ENCODE results near the gene GRIK3.

GRIK3 gene

GRCh38 chr1:37015713-37016112, 18.6 kb downstream of the GRIK3 start:
- no peak for DNase-seq (ENCODE audit: low read depth in 2 of 2)

DNA sequence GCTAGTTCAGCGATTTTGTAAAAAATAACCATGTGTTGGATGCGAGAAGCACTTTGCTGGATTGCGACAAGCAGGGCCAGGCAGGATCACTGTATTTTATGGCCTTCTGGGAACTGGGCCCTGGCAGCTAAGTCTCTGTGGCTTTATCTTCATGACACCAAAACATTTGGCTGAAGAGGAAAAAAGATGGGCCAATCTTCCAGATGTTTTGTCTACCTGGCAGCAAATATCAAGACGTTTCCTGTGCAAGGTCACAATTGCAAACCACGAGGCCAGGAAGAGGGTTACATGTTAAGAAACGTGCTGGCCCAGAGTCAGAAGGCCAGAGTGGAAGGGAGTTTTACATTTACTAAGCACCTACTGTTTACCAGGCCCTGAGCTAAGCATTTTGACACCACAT, 22.1 kb downstream of the GRIK3 start:
- DNase-seq (ENCODE audit: low read depth in 2 of 2), result no peak

DNA sequence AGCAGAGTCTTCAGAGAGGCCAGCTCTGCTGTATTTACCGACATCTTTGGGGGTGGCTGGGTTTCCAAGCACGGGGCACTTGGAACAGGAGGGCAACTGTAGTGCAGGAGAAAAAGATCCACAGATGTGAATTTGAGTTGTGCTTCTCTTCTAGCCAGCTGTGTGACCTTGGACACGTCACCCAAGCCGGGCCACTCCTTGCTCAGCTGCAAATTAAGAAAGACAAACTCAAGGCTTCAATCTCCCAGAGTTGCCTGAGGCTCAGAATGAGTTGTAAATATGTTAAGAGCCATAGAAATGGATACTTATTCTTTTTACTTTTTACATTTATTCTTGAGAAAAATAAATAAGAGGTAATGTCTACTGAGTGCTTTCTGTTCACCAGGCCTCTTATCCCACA, 24.3 kb downstream of the GRIK3 start:
- no peak for DNase-seq (ENCODE audit: low read depth in 2 of 2)

DNA sequence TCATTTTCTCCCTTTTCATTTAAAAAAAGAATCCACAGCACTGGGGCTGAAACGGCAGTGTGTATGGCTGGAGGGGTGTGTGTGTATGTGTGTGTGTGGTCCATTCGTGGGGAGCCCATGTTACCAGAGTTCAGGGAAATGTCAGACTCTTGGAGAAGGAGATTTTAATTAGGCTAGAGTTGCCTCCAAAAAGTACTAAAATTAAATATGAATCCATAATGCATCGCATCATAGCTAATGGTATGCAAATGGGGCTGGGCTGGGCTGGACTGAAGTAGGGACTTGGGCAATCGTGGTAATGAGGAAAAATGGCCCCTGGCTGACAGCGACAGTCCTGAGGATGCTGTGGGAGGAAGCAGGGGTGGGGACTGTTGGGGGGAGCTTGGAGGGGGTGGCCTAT, 24.8 kb downstream of the GRIK3 start:
- no peak for DNase-seq (ENCODE audit: low read depth in 2 of 2)

- DNase-seq (ENCODE audit: low read depth in 2 of 2), result no peak
Observed at GRCh38 chr1:37006132-37006868, 28.0 kb downstream of the GRIK3 start.

GRCh38 chr1:37002898-37003297, 31.4 kb downstream of the GRIK3 start:
- no peak for DNase-seq (ENCODE audit: low read depth in 2 of 2)

DNA sequence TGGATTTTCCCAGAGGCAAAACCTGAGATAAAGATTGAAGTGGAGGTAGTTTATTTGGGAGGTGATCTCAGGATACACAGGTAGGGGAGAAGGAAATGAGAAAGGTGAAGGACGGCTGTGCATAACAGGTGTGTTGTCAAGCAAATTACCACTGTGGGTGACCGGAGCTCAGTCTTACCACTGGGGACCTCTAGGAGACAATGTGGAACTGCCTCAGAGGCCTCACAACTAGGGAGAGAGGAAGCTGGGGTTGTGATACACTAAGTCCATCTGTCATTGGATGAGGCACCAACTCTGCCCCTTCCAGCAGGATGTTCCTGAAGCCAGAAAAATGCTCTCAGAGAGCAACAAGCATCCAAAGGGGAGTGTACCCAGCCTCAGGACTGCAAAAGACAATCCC, 32.6 kb downstream of the GRIK3 start:
- no peak for DNase-seq (ENCODE audit: low read depth in 2 of 2)

GRCh38 chr1:36996106-36996505, 38.2 kb downstream of the GRIK3 start:
- no peak for DNase-seq (ENCODE audit: low read depth in 2 of 2)

DNA sequence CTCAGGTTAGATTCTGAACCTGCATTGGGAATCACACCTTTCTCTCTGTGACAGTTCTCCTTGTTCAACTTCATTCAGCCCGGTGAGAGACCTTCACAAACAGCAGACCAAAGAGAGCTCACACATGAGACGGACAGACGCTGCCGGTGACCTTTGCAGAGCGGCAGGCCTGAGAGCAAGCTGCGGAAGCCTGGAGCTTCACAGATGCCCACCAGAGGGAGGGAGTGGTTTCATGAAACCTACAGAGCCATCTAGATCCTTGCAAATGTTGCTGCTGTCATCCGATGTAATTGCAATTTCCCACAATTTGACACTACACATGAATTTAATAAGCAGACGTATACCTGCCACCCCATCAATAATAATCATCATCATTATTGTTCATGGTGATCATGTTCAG, 39.4 kb downstream of the GRIK3 start:
- no peak for DNase-seq (ENCODE audit: low read depth in 2 of 2)

GRCh38 chr1:36994294-36994693, 40.0 kb downstream of the GRIK3 start:
- DNase-seq (ENCODE audit: low read depth in 2 of 2), result no peak

GRCh38 chr1:36992139-36992943, 42.0 kb downstream of the GRIK3 start:
- no peak for DNase-seq (ENCODE audit: low read depth in 2 of 2)

DNA sequence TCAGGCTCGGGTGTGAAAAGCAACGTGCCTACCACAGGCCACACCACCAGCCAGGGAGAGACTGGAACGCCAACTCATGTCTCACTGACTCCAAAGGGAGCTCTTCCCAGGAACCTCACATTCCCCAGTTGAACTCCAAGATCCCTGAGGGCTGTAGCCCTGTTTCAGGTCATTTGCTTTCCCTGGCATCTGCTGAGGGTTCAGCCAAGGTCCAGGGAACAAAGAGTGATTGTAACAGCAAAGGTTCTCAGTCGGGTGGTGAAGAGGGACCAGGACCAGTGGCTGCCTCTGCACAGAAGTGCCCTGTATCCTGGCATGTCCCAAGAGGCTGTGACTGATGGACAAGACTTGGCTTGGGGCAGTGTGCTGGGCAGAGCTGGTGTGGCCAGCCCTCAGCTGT, 42.8 kb downstream of the GRIK3 start:
- no peak for DNase-seq (ENCODE audit: low read depth in 2 of 2)

DNA sequence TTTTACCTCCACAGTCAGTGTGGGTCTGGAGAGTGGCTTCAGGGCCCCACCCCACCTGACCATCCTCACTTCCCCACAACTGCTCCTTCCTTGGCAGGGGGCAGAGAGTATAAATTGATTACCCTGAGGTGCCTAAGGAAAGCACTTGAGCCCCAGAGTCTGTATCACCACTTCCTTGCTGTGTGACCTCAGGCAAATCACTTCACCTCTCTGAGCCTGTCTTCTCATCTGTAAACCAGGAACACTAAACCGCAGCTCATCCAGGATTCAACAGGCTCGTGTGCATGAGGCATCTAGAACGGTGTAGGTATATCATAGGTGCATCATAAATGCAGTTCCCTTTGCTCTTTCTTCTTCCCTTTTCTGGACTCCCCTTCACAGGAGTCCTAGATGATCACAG, 43.4 kb downstream of the GRIK3 start:
- DNase-seq (ENCODE audit: low read depth in 2 of 2), result no peak

DNA sequence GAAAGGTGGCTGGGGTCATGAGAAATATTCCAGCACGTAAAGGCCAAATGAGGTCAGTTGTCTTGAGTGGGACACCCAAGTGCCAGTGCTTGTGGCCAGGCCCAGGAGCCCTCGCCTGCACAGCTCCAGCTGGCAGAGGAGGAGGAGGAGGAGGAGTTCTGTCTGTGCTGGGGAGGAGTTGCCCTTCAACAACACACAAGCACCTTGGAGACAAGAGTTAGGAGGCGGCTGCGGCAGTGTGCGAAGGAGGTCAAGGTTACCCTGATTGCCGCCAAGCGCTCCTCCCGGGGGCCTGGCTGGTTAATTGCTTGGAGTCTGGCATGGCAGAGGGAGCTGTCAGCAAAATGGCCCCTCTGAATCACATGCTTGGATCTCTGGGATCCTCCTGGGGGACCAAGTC, 45.1 kb downstream of the GRIK3 start:
- DNase-seq (ENCODE audit: low read depth in 2 of 2), result no peak

GRCh38 chr1:36988741-36989193, 45.5 kb downstream of the GRIK3 start:
- no peak for DNase-seq (ENCODE audit: low read depth in 2 of 2)

- DNase-seq (ENCODE audit: low read depth in 2 of 2), result no peak
Observed at GRCh38 chr1:36988321-36988720, 46.0 kb downstream of the GRIK3 start.

DNA sequence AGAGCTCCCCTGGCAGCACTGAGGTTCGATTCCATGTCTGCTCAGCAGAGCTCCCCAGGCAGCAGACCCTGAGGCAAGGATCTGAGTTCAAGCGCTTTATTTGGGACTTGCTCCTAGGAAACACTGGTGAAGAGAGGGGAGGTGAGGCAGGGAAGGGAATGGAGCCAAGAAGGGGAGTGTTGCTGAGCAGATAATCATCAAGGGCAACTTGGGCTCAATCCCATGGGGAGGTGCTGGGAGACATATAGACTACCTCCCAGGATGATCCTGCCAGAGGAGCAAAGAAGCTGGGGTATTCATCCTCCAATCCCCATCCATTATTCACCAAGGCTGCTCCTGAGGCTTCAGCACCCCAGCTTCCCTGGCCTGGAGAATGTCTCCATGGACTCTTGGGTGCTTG, 47.0 kb downstream of the GRIK3 start:
- no peak for DNase-seq (ENCODE audit: low read depth in 2 of 2)

DNA sequence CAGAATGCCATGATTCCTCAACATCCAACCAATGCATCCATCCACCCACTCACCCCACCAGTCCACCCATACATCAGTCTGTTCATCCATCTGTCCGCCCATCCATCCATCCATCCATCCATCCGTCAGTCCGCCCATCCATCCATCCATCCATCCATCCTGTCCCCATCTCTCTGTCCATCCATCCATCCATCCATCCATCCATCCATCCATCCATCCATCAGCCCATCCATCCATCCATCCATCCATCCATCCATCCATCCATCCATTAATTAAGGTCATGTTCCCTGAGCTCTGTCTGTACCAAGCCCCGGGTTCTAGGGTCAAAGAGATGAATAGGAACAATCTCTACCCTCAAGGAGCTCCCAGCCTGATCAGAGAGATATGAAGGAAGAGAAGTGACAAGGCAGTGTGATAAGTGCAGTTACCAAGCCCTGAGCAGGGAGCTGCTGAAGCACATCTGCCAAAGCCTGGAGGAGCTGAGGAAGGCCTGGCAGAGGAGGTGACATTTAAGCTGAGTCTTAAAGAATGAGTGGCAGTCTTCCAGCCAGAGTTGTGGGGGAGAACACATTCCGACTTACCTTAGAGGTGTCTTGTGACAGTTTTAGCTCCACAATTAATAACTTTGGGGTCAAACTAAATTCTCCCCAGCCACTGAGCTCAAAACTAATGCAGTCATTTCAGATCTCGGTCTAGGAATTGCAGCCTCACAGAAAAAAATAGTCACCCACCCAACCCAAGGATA, 47.9 kb downstream of the GRIK3 start:
- no peak for DNase-seq (ENCODE audit: low read depth in 2 of 2)

GRCh38 chr1:36984675-36985074, 49.6 kb downstream of the GRIK3 start:
- DNase-seq (ENCODE audit: low read depth in 2 of 2), result no peak

GRCh38 chr1:36984026-36984425, 50.3 kb downstream of the GRIK3 start:
- no peak for DNase-seq (ENCODE audit: low read depth in 2 of 2)

DNA sequence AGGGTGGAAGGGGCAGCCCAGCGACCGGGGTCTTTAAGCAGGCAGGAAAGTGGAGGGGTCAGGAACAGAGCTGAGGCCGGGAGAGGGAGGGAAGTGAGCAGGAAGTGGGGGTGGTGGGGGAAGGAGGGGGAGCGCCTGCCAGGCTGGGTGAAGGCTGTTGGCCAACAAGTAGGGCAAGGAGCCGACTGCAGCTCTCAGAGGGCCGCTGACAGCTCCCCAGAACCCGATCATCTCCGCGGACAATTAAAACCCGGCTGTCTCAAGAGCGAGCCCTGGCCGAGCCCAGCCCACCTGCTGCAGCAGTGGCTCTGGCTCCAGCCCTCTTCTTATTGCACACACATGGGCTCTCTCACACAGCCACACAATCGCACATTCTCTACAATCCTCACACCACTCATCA, 51.6 kb downstream of the GRIK3 start:
- DNase-seq (ENCODE audit: low read depth in 2 of 2), result no peak

DNA sequence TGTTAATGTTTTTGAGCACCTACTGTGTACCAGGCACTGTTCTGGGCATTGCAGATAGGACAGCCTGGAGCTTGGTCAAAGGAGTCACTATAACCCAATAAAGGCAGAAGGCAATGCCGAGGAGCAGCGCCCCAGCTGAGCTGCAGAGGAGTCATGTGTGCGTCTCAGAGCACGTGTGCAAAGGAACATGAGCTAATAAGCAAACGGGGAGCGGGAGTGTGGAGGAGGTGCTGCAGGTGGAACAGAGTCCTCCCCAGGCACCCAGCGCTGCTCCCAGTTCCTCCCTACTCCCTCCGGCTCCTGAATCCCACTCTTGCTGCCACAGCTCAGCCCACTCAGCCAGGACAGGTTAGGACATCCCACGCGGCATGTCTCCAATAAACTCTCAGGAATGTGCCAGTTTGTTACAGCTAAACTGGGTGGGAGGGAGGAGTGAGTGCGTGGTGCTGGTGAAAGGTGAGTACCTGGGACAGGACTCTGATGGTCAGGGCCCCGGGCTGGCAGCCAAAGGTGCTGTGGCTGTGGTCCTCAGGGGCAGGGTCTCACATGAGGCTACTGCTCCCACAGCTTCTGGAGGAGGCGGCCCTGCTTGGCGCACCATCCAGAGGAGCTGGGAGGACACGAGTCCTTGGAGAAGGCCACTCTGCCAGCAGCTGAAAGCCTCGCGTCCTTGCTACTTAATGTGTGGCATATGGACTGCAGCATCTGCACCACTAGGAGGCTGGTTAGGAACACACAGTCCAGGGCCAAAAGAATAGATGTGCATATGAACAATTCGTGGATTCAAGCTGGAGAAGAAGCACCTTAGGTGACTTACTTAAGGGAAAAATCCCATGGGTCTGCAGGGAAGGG, 52.3 kb downstream of the GRIK3 start:
- no peak for DNase-seq (ENCODE audit: low read depth in 2 of 2)
